Measurements from ENCODE around the gene MS4A13.
"Not testable (repeated sequence)": the region's sequence is repeated elsewhere in the genome, so short reads cannot be mapped to it uniquely, and the experiment has no call there.

Gene MS4A13

DNA sequence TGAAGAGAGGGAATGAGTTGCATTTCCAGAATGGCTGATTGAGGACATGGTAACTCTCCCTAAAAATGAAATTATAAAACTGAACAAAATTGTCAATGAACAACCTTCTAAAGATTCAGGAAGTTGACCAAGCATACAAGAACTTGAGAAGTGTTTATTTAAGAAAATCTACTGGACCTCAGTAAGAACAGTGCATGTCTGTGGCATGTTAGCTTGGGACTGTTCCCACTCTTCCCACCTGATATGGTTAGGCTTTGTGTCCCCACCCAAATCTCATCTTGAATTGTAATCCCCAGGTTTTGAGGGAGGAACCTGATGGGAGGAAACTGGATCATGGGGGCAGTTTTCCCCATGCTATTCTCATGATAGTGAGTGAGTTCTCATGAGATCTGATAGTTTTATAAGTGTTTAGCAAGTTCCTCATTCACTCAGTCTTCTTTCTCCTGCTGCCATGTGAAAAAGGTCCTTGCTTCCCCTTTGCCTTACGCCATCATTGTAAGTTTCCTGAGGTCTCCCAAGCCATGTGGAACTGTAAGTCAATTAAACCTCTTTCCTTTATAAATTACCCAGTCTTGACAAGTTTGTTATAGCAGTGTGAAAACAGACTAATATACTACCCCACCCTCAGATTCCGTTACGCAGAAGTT is 15.4 kb downstream of the MS4A13 start:
- in situ Hi-C loops (cut with MboI; ENCODE audit: low sequenced_read_pairs): no loop called here

DNA sequence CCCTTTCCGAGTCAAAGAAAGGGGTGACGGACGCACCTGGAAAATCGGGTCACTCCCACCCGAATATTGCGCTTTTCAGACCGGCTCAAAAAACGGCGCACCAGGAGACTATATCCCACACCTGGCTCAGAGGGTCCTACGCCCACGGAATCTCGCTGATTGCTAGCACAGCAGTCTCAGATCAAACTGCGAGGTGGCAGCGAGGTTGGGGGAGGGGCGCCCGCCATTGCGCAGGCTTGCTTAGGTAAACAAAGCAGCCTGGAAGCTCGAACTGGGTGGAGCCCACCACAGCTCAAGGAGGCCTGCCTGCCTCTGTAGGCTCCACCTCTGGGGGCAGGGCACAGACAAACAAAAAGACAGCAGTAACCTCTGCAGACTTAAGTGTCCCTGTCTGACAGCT is 17.2 kb downstream of the MS4A13 start:
- in situ Hi-C loops (cut with MboI; ENCODE audit: low sequenced_read_pairs): not testable (repeated sequence)

DNA sequence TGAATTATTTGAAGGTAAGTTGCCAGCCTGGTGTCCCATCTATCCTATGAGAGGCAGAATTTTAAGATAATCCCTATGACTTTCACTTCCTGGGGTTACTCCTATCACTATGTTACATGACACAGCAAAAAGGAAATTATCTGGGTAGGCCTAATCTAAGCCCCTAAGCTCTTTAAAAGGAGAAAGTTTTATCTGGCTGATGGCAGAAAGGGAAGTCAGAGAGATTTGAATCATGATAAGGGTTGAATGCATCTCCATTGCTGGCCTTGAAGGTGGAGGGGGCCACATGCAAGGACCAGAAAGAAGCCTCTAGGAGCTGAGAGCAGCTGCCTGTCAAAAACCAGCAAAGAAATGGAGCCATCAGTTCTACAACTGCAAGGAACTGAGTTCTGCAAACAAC is 23.4 kb downstream of the MS4A13 start:
- in situ Hi-C loops (cut with MboI; ENCODE audit: low sequenced_read_pairs): not testable (repeated sequence)

DNA sequence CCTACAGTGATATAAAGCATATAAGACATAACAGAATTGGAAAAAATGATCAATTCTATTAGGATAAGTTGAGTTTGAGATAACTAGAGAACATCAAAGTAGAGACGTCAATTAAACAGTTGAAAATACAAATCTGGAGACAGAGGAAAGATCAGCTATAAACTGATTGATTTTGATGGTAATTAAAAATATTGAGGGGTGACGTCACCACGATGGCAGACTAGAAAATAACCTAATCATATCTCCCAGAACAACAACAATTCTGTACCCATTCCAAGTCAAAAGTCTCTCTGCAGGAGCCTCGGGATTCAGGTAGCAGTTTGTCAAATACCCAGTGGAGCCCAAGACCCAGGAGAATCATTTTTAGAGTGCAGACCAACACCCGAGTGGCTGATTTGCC is 28.9 kb downstream of the MS4A13 start:
- in situ Hi-C loops (cut with MboI; ENCODE audit: low sequenced_read_pairs): no loop called here

DNA sequence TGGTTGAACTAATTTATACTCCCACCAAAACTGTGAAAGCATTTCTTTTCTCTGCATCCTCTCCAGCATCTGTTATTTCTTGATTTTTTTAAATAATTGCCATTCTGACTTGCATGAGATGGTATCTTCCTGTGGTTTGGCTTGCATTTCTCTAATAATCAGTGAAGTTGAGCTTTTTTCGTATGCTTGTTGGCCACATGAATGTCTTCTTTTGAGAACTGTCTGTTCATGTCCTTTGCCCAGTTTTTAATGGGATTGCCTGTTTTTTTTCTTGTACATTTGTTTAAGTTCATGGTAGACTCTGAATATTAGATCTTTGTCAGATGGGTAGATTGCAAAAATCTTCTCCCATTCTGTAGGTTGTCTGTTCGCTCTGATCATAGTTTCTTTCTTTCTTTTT is 46.1 kb downstream of the MS4A13 start:
- in situ Hi-C loops (cut with MboI; ENCODE audit: low sequenced_read_pairs): no loop called here

DNA sequence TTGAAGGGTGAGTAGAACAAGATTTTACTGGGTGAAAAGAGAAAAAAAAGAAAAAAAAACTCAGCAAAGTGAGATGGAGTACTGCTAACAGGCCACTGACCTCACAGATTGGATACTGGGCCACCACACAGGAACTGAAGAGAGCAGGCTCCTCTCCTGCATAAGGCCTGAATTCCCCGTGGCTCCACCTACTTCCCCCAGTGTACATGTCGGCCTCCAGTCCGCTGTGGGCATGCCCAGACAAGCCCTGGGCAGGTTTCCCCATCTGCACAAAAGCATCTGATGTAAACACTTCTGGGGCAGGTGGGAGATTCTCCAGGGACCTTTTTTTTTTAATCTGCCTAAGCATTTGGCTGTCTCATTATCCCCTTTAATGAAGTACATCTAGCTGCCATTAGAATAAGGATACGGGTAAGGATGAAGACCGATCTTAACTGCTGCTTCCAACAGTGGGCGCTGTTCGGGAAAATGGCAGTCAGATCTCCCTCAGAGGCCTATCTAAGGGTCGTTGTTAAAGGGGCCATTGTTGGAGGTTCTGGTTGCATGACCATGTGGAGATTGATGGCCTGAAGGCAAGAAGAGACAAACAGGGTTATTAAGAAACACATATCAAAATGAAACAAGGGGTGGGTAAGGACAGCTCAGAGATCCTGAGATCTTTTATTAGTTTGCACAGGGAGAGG is 48.5 kb downstream of the MS4A13 start:
- in situ Hi-C loops (cut with MboI; ENCODE audit: low sequenced_read_pairs): no loop called here

DNA sequence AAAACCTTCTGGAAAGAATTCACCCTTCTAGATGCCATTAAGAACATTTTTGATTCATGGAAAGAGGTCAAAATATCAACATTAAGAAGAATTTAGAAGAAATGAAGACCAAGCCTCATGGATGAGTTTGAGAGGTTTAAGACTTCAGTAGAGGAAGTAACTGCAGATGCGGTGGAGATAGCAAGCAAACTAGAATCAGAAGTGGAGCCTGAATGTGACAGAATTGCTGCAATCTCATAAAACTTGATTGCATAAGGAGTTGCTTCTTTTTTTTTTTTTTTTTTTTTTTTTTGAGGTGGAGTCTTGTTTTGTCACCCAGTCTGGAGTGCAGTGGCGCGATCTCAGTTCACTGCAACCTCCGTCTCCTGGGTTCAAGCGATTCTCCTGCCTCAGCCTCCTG is 51.6 kb downstream of the MS4A13 start:
- in situ Hi-C loops (cut with MboI; ENCODE audit: low sequenced_read_pairs): no loop called here

DNA sequence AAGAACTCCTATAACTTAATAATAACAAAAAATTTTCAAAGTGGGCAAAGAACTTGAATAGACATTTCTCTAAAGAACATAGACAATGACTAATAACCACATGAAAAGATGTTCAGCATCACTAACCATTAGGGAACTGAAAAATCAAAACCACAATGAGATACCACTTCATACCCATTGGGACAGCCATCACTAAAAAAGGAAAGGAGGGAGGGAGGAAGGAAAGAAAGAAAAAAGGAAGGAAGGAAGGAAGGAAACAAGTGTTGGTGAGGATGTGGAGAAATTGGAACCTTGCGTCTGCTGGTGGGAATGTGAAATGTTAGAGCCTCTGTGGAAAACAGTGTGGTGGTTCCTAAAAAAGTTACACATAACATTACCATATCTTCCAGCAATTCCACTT is 55.8 kb downstream of the MS4A13 start:
- in situ Hi-C loops (cut with MboI; ENCODE audit: low sequenced_read_pairs): no loop called here

DNA sequence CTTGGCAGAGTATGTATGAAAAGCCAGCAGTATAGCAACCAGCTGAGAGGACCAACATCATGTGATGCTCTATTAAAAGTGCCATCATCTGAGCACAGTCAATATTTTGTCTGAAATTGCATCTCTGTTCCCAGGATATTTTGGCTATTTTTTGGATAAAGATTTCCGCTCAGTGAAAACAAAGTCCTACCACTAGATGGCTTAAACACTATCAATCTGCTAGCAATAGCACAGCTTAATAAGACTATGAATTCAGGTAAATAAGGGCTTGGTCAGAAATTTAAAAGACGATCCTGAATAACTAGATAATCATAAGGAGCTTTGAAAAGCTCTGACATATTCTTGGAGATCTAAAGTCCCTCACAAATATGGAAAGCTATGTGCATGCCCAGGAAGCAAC is 74.4 kb downstream of the MS4A13 start:
- in situ Hi-C loops (cut with MboI; ENCODE audit: low sequenced_read_pairs): no loop called here

All from HL-60/S4 treated with phorbol 12-myristate 13-acetate at 8.2 ng/mL for 4 days and 3 days (cell line).